ENCODE results near the gene DNAJC25. TPM values are rescaled to one million over a fixed set of nuclear protein-coding genes. Genes with fewer than 3 reads are reported as not detected.

Gene DNAJC25
- total RNA-seq = 7.1 and 7.5 TPM in 2 replicates

- H3K4me1 Mint-ChIP-seq = peaks cover 42% of the 10 kb centered on the region
- H3K4me3 Mint-ChIP-seq = peak within 1 kb of the TSS; percentile 98
- peaks cover 22% of the 10 kb centered on the region for H3K36me3 Mint-ChIP-seq (ENCODE audit: low read depth)
- H3K9me3 Mint-ChIP-seq = no peaks in the 10 kb centered on the region
- no peaks in the 10 kb centered on the region for H3K27me3 Mint-ChIP-seq
- peak within 1 kb of the TSS; percentile 92 for H3K27ac Mint-ChIP-seq
- DNase-seq = peak; percentile 99
- intact Hi-C loops (cut with micrococcal nuclease) = loop anchor here (1.0 to 10.0 kb wide), 6 partner anchors 31 to 1779 kb away; partner anchors contain the start of genes C9orf43, ECPAS, POLE3 and PTGR1
Observed at GRCh38 chr9:111631214-111631971, at the start of gene DNAJC25. TSS of gene DNAJC25 (plus strand) at chr9:111631334. CDS start at chr9:111631408, 74 bp downstream.

- H3K27me3 Mint-ChIP-seq = no peaks in the 10 kb centered on the region
Observed at GRCh38 chr9:111582888-111583287, 48.2 kb upstream of the DNAJC25 start.

GRCh38 chr9:111586378-111586777, 44.8 kb upstream of the DNAJC25 start:
- H3K27me3 Mint-ChIP-seq = no peaks in the 10 kb centered on the region
- peaks cover 3% of the 10 kb centered on the region for H3K9me3 Mint-ChIP-seq
- H3K36me3 Mint-ChIP-seq (ENCODE audit: low read depth) = no peaks in the 10 kb centered on the region
- no peak overlapping the region for H3K4me3 Mint-ChIP-seq
- H3K27ac Mint-ChIP-seq = no peak overlapping the region
- no peaks in the 10 kb centered on the region for H3K4me1 Mint-ChIP-seq
- intact Hi-C loops (cut with micrococcal nuclease) = no loop called here
- DNase-seq = no peak

More at GRCh38 chr9:111582888-111583287, 48.2 kb upstream of the DNAJC25 start:
- intact Hi-C loops (cut with micrococcal nuclease) = no loop called here
- no peaks in the 10 kb centered on the region for H3K36me3 Mint-ChIP-seq (ENCODE audit: low read depth)
- H3K4me1 Mint-ChIP-seq = no peaks in the 10 kb centered on the region
- no peak for DNase-seq
- H3K4me3 Mint-ChIP-seq = no peak overlapping the region
- no peak overlapping the region for H3K27ac Mint-ChIP-seq
- H3K9me3 Mint-ChIP-seq = peaks cover 5% of the 10 kb centered on the region

GRCh38 chr9:111588846-111589245, 42.3 kb upstream of the DNAJC25 start:
- Mint-ChIP-seq H3K27me3 (peaks cover 2% of the 10 kb centered on the region), H3K27ac (no peak overlapping the region), H3K4me3 (no peak overlapping the region), H3K9me3 (peaks cover 3% of the 10 kb centered on the region), H3K36me3 (ENCODE audit: low read depth) (no peaks in the 10 kb centered on the region), H3K4me1 (no peaks in the 10 kb centered on the region)
- DNase-seq = no peak
- intact Hi-C loops (cut with micrococcal nuclease) = no loop called here

- Mint-ChIP-seq H3K36me3 (ENCODE audit: low read depth) (no peaks in the 10 kb centered on the region), H3K27ac (no peak overlapping the region)
Observed at GRCh38 chr9:111597852-111598732, 33.0 kb upstream of the DNAJC25 start.

GRCh38 chr9:111598733-111599091, 32.4 kb upstream of the DNAJC25 start:
- H3K27ac Mint-ChIP-seq = no peak overlapping the region
- H3K4me3 Mint-ChIP-seq = peak overlapping the region; percentile 89
- peak; percentile 56 for DNase-seq
- no peaks in the 10 kb centered on the region for H3K36me3 Mint-ChIP-seq (ENCODE audit: low read depth)
- intact Hi-C loops (cut with micrococcal nuclease) = loop anchor here (1.0 to 2.0 kb wide), 2 partner anchors 32 to 476 kb away; partner anchors contain the start of gene DNAJC25
- H3K9me3 Mint-ChIP-seq = no peaks in the 10 kb centered on the region
- peaks cover 16% of the 10 kb centered on the region for H3K4me1 Mint-ChIP-seq
- peaks cover 33% of the 10 kb centered on the region for H3K27me3 Mint-ChIP-seq

More at GRCh38 chr9:111597852-111598732, 33.0 kb upstream of the DNAJC25 start:
- Mint-ChIP-seq H3K9me3 (no peaks in the 10 kb centered on the region), H3K27me3 (peaks cover 35% of the 10 kb centered on the region), H3K4me1 (peaks cover 16% of the 10 kb centered on the region), H3K4me3 (peak overlapping the region; percentile 89)
- DNase-seq = peak; percentile 86
- intact Hi-C loops (cut with micrococcal nuclease) = loop anchor here (1.0 to 2.0 kb wide), 3 partner anchors 33 to 476 kb away; partner anchors contain the start of gene DNAJC25

GRCh38 chr9:111599092-111599954, 31.8 kb upstream of the DNAJC25 start, which contains the start of gene PTGR1:
TSS of gene PTGR1 (minus strand) at chr9:111599647. CDS start at chr9:111597422, 2,225 bp downstream.
- Mint-ChIP-seq H3K36me3 (ENCODE audit: low read depth) (no peaks in the 10 kb centered on the region), H3K9me3 (no peaks in the 10 kb centered on the region)
- intact Hi-C loops (cut with micrococcal nuclease) = loop anchor here (2.0 kb wide), 1 partner anchor 31 kb away; the partner anchor contains the start of gene DNAJC25

GRCh38 chr9:111599955-111600343, 31.2 kb upstream of the DNAJC25 start:
- Mint-ChIP-seq H3K9me3 (no peaks in the 10 kb centered on the region), H3K4me1 (peaks cover 16% of the 10 kb centered on the region), H3K4me3 (peak overlapping the region; percentile 89), H3K27me3 (peaks cover 33% of the 10 kb centered on the region), H3K36me3 (ENCODE audit: low read depth) (no peaks in the 10 kb centered on the region), H3K27ac (no peak overlapping the region)
- no peak for DNase-seq
- intact Hi-C loops (cut with micrococcal nuclease) = loop anchor here (2.0 kb wide), 1 partner anchor 31 kb away; the partner anchor contains the start of gene DNAJC25

More at GRCh38 chr9:111599092-111599954, 31.8 kb upstream of the DNAJC25 start, which contains the start of gene PTGR1:
- H3K4me1 Mint-ChIP-seq = peaks cover 16% of the 10 kb centered on the region
- peaks cover 33% of the 10 kb centered on the region for H3K27me3 Mint-ChIP-seq
- H3K4me3 Mint-ChIP-seq = peak within 1 kb of the TSS; percentile 89
- no peak within 1 kb of the TSS for H3K27ac Mint-ChIP-seq
- DNase-seq = peak; percentile 73

GRCh38 chr9:111601237-111602018, 29.7 kb upstream of the DNAJC25 start:
- intact Hi-C loops (cut with micrococcal nuclease) = no loop called here
- no peak overlapping the region for H3K4me3 Mint-ChIP-seq
- no peaks in the 10 kb centered on the region for H3K36me3 Mint-ChIP-seq (ENCODE audit: low read depth)
- H3K27ac Mint-ChIP-seq = no peak overlapping the region
- peaks cover 39% of the 10 kb centered on the region for H3K27me3 Mint-ChIP-seq
- H3K9me3 Mint-ChIP-seq = no peaks in the 10 kb centered on the region
- H3K4me1 Mint-ChIP-seq = peaks cover 16% of the 10 kb centered on the region
- no peak for DNase-seq

GRCh38 chr9:111603041-111603440, 28.1 kb upstream of the DNAJC25 start:
- H3K27ac Mint-ChIP-seq = no peak overlapping the region
- intact Hi-C loops (cut with micrococcal nuclease) = no loop called here
- H3K27me3 Mint-ChIP-seq = peaks cover 34% of the 10 kb centered on the region
- no peak overlapping the region for H3K4me3 Mint-ChIP-seq
- DNase-seq = no peak
- no peaks in the 10 kb centered on the region for H3K36me3 Mint-ChIP-seq (ENCODE audit: low read depth)
- peaks cover 10% of the 10 kb centered on the region for H3K4me1 Mint-ChIP-seq
- H3K9me3 Mint-ChIP-seq = no peaks in the 10 kb centered on the region

- peaks cover 30% of the 10 kb centered on the region for H3K27me3 Mint-ChIP-seq
- intact Hi-C loops (cut with micrococcal nuclease) = no loop called here
- H3K27ac Mint-ChIP-seq = no peak overlapping the region
- no peak overlapping the region for H3K4me3 Mint-ChIP-seq
- no peaks in the 10 kb centered on the region for H3K9me3 Mint-ChIP-seq
- no peaks in the 10 kb centered on the region for H3K36me3 Mint-ChIP-seq (ENCODE audit: low read depth)
- H3K4me1 Mint-ChIP-seq = peaks cover 4% of the 10 kb centered on the region
- DNase-seq = no peak
Observed at GRCh38 chr9:111604054-111604615, 27.0 kb upstream of the DNAJC25 start.

- intact Hi-C loops (cut with micrococcal nuclease) = no loop called here
- Mint-ChIP-seq H3K27ac (no peak overlapping the region), H3K27me3 (peaks cover 27% of the 10 kb centered on the region), H3K4me3 (no peak overlapping the region), H3K9me3 (no peaks in the 10 kb centered on the region), H3K36me3 (ENCODE audit: low read depth) (no peaks in the 10 kb centered on the region), H3K4me1 (no peaks in the 10 kb centered on the region)
- no peak for DNase-seq
Observed at GRCh38 chr9:111605041-111605559, 26.0 kb upstream of the DNAJC25 start.

Measured in activated CD4-positive, alpha-beta T cell treated with anti-CD3 and anti-CD28 coated beads, Interleukin-2, amount 10 ng/mL, durations not matched to agents 24 days and 14 days (primary cell).